ENCODE results near the gene HES3. TPM values are rescaled to one million over a fixed set of nuclear protein-coding genes. Genes with fewer than 3 reads are reported as not detected.

Gene HES3
- total RNA-seq, 4 donors from 2014 or later = not detected

- peaks cover 0 to 53% (median 23%) of the 10 kb centered on the region in 3 donors for H3K4me1 ChIP-seq
- 85 to 90% methylated on average over 3 to 9 of the region's 12 CpGs for WGBS, 2 donors
- TF ChIP-seq POLR2A (IDR thresholded peaks at IDR 0.05) = no peak
- TF ChIP-seq CTCF (IDR thresholded peaks at IDR 0.05) = no peak
- no peak for DNase-seq
- H3K9me3 ChIP-seq = no peaks in the 10 kb centered on the region
- no peaks in the 10 kb centered on the region for H3K27me3 ChIP-seq
- H3K36me3 ChIP-seq = no peaks in the 10 kb centered on the region
- intact Hi-C loops (cut with DNase I) = no loop called here
- H3K4me3 ChIP-seq = no peak overlapping the region
- H3K27ac ChIP-seq = no peak overlapping the region
Observed at GRCh38 chr1:6271554-6271953, 27.6 kb downstream of the HES3 start.

DNA sequence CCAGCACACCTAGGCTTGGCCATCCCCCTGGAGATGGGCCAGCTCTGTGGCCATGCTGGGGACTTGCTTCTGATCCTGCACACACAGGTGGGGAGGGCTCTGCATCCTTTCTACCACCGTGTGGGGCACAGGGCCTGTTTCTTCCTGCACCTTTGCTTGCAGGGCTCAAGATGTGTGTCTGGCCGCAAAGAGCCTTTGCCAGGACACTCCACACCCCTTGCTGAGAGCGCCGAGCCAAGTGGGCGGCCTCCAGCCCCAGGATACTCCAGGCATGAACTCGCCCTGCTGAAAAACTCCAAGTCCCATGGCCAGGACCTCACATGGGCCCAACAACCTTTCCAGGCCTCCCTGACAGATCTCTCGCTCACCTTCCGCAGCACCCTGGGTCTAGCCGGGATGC lies 28.5 kb downstream of the HES3 start:
- WGBS, 2 donors = 20 to 75% methylated on average over 1 to 8 of the region's 9 CpGs
- H3K9me3 ChIP-seq = no peaks in the 10 kb centered on the region
- no peaks in the 10 kb centered on the region for H3K27me3 ChIP-seq
- TF ChIP-seq CTCF (IDR thresholded peaks at IDR 0.05) (no peak), POLR2A (IDR thresholded peaks at IDR 0.05) (no peak)
- H3K4me3 ChIP-seq = no peak overlapping the region
- no peak overlapping the region for H3K27ac ChIP-seq
- H3K36me3 ChIP-seq = no peaks in the 10 kb centered on the region
- no peak for DNase-seq
- intact Hi-C loops (cut with DNase I) = no loop called here
- H3K4me1 ChIP-seq = peaks cover 0 to 52% (median 22%) of the 10 kb centered on the region in 3 donors

- Histone ChIP-seq H3K9me3 (no peaks in the 10 kb centered on the region), H3K4me1 (peaks cover 0 to 50% (median 19%) of the 10 kb centered on the region in 3 donors), H3K36me3 (no peaks in the 10 kb centered on the region), H3K27ac (no peak overlapping the region), H3K4me3 (no peak overlapping the region), H3K27me3 (no peaks in the 10 kb centered on the region)
- TF ChIP-seq POLR2A (IDR thresholded peaks at IDR 0.05) = no peak
- TF ChIP-seq CTCF (IDR thresholded peaks at IDR 0.05) = no peak
- intact Hi-C loops (cut with DNase I) = no loop called here
- DNase-seq = no peak
- WGBS, 2 donors = 79 to 83% methylated on average over 1 to 3 of the region's 6 CpGs
Observed at GRCh38 chr1:6272868-6273267, 28.9 kb downstream of the HES3 start.

DNA sequence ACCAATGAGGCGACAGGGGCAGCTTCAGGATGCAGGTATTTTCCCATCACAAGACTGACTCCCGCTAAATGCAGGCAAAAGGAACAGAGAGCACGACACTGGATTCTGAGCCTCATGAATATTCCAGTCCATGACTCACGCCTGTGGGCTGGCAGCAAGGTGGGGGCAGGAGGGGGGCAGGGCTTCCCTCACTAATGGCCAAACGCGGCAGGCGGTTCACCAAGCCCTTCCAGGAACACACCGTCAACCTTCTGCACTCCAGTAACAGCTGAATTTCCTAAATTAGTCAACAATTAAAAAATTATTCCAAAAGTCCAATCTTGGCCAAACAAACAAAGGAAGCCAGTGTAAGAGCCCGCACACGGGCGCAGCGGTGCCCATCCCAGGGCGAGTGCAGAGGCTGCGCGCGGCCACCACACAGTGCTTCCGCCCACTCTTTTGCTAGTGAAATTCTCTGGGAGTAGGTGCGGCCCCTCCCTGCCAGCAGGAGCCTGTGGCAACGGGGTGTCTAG lies 29.5 kb downstream of the HES3 start:
- Histone ChIP-seq H3K27me3 (no peaks in the 10 kb centered on the region), H3K27ac (no peak overlapping the region), H3K4me3 (no peak overlapping the region), H3K9me3 (no peaks in the 10 kb centered on the region), H3K4me1 (peaks cover 0 to 50% (median 19%) of the 10 kb centered on the region in 3 donors), H3K36me3 (no peaks in the 10 kb centered on the region)
- 35 to 67% methylated on average over 3 to 13 of the region's 19 CpGs for WGBS, 2 donors
- TF ChIP-seq CTCF (IDR thresholded peaks at IDR 0.05) = no peak
- TF ChIP-seq POLR2A (IDR thresholded peaks at IDR 0.05) = no peak
- intact Hi-C loops (cut with DNase I) = no loop called here
- no peak for DNase-seq

DNA sequence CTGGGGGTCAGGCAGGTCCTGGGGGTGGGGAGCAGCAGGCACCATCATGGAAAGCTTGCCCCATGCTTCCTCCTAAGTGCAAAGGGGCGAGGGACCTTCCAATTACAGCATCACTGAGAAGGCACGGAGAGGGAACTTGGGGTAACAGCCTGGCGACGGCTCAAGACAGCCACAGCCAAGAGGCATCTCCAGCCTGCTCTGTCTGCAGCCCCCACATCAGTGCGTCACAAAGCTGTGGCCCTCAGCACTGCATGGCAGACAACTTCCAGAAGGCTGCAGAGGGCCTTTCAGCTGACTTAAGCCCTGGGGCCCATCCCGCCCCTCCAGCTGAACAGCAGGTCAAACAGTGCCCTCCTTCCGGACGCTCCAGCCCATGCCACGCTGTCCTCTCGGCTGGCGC lies 30.1 kb downstream of the HES3 start:
- WGBS, 2 donors = 91% methylated on average over 4 of the region's 11 CpGs; no CpG with 5 or more reads in 1 of the 2 donors
- intact Hi-C loops (cut with DNase I) = no loop called here
- Histone ChIP-seq H3K27ac (no peak overlapping the region), H3K4me3 (no peak overlapping the region), H3K4me1 (peaks cover 0 to 50% (median 19%) of the 10 kb centered on the region in 3 donors), H3K27me3 (no peaks in the 10 kb centered on the region), H3K36me3 (peaks cover 0 to under 1% (median 0%) of the 10 kb centered on the region in 3 donors), H3K9me3 (no peaks in the 10 kb centered on the region)
- no peak for DNase-seq
- TF ChIP-seq CTCF (IDR thresholded peaks at IDR 0.05) (no peak), POLR2A (IDR thresholded peaks at IDR 0.05) (no peak)

Data from esophagus squamous epithelium (tissue), 5 donors.